Peyer's patch (tissue), 4 donors: Measurements from ENCODE around the gene CTNNA2. TPM values are rescaled to one million over a fixed set of nuclear protein-coding genes. Genes with fewer than 3 reads are reported as not detected.

Experiments used
- DNase-seq, 3 donors: peaks; one replicate each; pipeline ENCODE4 v3.0.0-alpha.2; 2017 to 2019
- H3K27ac ChIP-seq, 4 donors: fragments of 200-600 bp; sonication (generic); one replicate each; pipeline ENCODE4 v1.5.1; 2016 to 2019
- H3K27me3 ChIP-seq, 2 donors: fragments of 200-600 bp; sonication (generic); one replicate each; pipeline ENCODE4 v1.5.1; 2019
- H3K36me3 ChIP-seq, 3 donors: fragments of 200-600 bp; sonication (generic); one replicate each; pipeline ENCODE4 v1.5.1; 2016 to 2019
- H3K4me1 ChIP-seq, 4 donors: fragments of 200-600 bp; sonication (generic); one replicate each; pipeline ENCODE4 v1.5.1; 2016 to 2019
- H3K4me3 ChIP-seq, 4 donors: fragments of 200-600 bp; sonication (generic); 1 replicate in 3 of 4; 2 replicates in 1 of 4; pipeline ENCODE4 v1.5.1; 2016 to 2019; ENCODE audit warnings: mild to moderate bottlenecking in 1 of 4
- H3K9me3 ChIP-seq, 4 donors: fragments of 200-600 bp; sonication (generic); one replicate each; pipeline ENCODE4 v1.5.1; 2016 to 2019; ENCODE audit warnings: mild to moderate bottlenecking in 1 of 4
- CTCF ChIP-seq, 6 experiments: fragments of 450-650 bp in 4 of 6; fragments of 200-600 bp in 2 of 6; sonication (generic) in 1 of 6; IDR thresholded peaks; one replicate each; pipeline ENCODE4 v1.5.1; 2017 to 2019; ENCODE audit warnings: antibody characterized with exemption in 6 of 6, mild to moderate bottlenecking in 3 of 6, moderate library complexity in 1 of 6
- POLR2A ChIP-seq, 2 donors: fragments of 450-650 bp; IDR thresholded peaks; one replicate each; pipeline ENCODE4 v1.5.1; 2017; ENCODE audit warnings: antibody characterized with exemption in 2 of 2, mild to moderate bottlenecking in 2 of 2, moderate library complexity in 2 of 2
- total RNA-seq, 4 donors: library from RNA; depleted of rRNA; stranded (reverse); fragments of >200 nt; gene quantifications; one replicate each; pipeline ENCODE4 v1.1.0, GENCODE V29; 2016

The CTNNA2 gene
- total RNA-seq = 1 to 10 TPM in 1 of 4 donors, under 1 TPM in 2, not detected in 1; 0.67 to 5.3 (median 0.88) TPM

- peaks cover 0 to 5% (median 0%) of the 10 kb centered on the region in 4 donors for H3K4me1 ChIP-seq
- no peaks in the 10 kb centered on the region for H3K9me3 ChIP-seq
- no peaks in the 10 kb centered on the region for H3K36me3 ChIP-seq
- peak within 1 kb of the TSS; percentile 5 to 55 (median 32) for H3K4me3 ChIP-seq
- H3K27me3 ChIP-seq = peaks cover 0 to 7% of the 10 kb centered on the region in 2 donors
- DNase-seq = peak in 1 of 3 donors; percentile 58
- TF ChIP-seq POLR2A (IDR thresholded peaks at IDR 0.05) (no peak), CTCF (IDR thresholded peaks at IDR 0.05) (peak in 2 of 6 experiments; percentile 24 to 31)
- H3K27ac ChIP-seq = no peak within 1 kb of the TSS
Observed at GRCh38 chr2:79512442-79513401, at the start of gene CTNNA2. CTNNA2 (plus strand) TSS chr2:79513051.

GRCh38 chr2:79487399-79487798 lies 25.5 kb upstream of the CTNNA2 start:
- Histone ChIP-seq H3K27ac (no peak overlapping the region), H3K36me3 (no peaks in the 10 kb centered on the region), H3K27me3 (no peaks in the 10 kb centered on the region), H3K4me3 (no peak overlapping the region), H3K4me1 (no peaks in the 10 kb centered on the region), H3K9me3 (no peaks in the 10 kb centered on the region)
- no peak for TF ChIP-seq CTCF (IDR thresholded peaks at IDR 0.05)
- no peak for TF ChIP-seq POLR2A (IDR thresholded peaks at IDR 0.05)
- DNase-seq = no peak

- peaks cover 0 to 7% of the 10 kb centered on the region in 2 donors for H3K27me3 ChIP-seq
- no peak for DNase-seq
- H3K4me3 ChIP-seq = no peak overlapping the region
- H3K27ac ChIP-seq = no peak overlapping the region
- no peaks in the 10 kb centered on the region for H3K36me3 ChIP-seq
- peaks cover 0 to 5% (median 0%) of the 10 kb centered on the region in 4 donors for H3K4me1 ChIP-seq
- TF ChIP-seq POLR2A (IDR thresholded peaks at IDR 0.05) (no peak), CTCF (IDR thresholded peaks at IDR 0.05) (no peak)
- H3K9me3 ChIP-seq = no peaks in the 10 kb centered on the region
Observed at GRCh38 chr2:79511320-79511951, 1.4 kb upstream of the CTNNA2 start.

- H3K4me1 ChIP-seq = peaks cover 0 to 5% (median 0%) of the 10 kb centered on the region in 4 donors
- H3K27me3 ChIP-seq = peaks cover 0 to 7% of the 10 kb centered on the region in 2 donors
- no peaks in the 10 kb centered on the region for H3K9me3 ChIP-seq
- TF ChIP-seq POLR2A (IDR thresholded peaks at IDR 0.05) = no peak
- TF ChIP-seq CTCF (IDR thresholded peaks at IDR 0.05) = no peak
- no peak overlapping the region for H3K4me3 ChIP-seq
- no peak overlapping the region for H3K27ac ChIP-seq
- DNase-seq = no peak
- H3K36me3 ChIP-seq = no peaks in the 10 kb centered on the region
Observed at GRCh38 chr2:79513711-79514110, 860 bp downstream of the CTNNA2 start.

- H3K36me3 ChIP-seq = no peaks in the 10 kb centered on the region
- H3K27ac ChIP-seq = no peak overlapping the region
- H3K4me3 ChIP-seq = no peak overlapping the region
- TF ChIP-seq POLR2A (IDR thresholded peaks at IDR 0.05) (no peak), CTCF (IDR thresholded peaks at IDR 0.05) (no peak)
- no peaks in the 10 kb centered on the region for H3K27me3 ChIP-seq
- DNase-seq = no peak
- no peaks in the 10 kb centered on the region for H3K9me3 ChIP-seq
- H3K4me1 ChIP-seq = no peaks in the 10 kb centered on the region
Observed at GRCh38 chr2:79529636-79530035, 16.8 kb downstream of the CTNNA2 start.
